ENCODE data around the gene HCK.
"Not testable (repeated sequence)": the region's sequence is repeated elsewhere in the genome, so short reads cannot be mapped to it uniquely, and the experiment has no call there.

The HCK gene

DNA sequence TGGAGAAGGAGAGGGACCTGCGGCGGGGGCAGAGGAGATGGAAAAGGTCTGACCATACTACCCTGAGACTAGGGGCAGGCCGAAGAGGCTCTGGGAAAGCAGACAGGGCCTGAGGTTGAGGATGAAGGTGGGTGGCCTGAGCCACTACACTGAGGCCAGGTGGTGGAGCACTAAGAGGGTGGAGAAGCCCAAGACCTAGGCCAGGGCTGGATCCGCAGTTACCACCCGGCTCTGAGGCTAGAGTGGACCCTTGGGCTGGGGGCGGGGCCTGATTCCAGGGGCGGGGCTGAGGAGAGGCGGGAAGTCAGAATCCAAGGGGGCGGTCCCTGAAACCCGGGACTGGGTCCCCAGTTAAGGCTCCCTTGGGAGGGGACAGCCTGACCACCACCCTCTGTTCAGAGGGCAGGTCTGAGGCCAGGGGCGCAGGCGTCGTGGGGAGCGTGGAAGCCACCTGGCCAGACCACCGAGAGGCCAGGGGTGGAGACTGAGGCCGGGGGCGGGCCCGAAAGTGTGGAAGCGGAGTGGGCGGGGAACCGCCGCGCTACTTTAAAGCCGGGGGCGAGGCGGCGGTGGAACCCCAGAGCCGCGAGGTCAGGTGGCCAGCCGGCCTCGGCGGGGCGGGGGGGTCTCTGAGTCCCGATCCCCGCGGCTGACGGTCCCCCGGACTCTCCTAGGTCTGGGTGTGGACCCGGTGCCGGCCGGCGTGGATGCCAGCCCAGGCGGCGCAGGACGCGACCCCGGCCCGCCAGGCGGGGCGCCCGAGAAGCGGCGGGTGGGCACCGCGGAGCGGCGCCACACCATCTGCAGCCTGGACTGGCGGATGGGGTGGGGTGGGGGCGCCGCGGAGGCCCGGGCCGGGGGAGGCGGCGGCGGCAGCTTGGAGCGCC is 33.5 kb upstream of the HCK start:
- H3K36me3 Mint-ChIP-seq (ENCODE audit: insufficient read depth), result no peaks in the 10 kb centered on the region
- DNase-seq, result peak; percentile 15 to 29 (median 19)
- H3K4me1 Mint-ChIP-seq (ENCODE audit: low read depth in 2 of 2), result peaks cover 17 to 19% of the 10 kb centered on the region in 2 donors
- no peak overlapping the region for H3K27ac Mint-ChIP-seq
- peaks cover 84 to 94% of the 10 kb centered on the region in 2 donors for H3K27me3 Mint-ChIP-seq
- peak overlapping the region; percentile 84 to 89 for H3K4me3 Mint-ChIP-seq
- H3K9me3 Mint-ChIP-seq, result no peaks in the 10 kb centered on the region
- peak; percentile 48 for ATAC-seq (replicated peaks)

DNA sequence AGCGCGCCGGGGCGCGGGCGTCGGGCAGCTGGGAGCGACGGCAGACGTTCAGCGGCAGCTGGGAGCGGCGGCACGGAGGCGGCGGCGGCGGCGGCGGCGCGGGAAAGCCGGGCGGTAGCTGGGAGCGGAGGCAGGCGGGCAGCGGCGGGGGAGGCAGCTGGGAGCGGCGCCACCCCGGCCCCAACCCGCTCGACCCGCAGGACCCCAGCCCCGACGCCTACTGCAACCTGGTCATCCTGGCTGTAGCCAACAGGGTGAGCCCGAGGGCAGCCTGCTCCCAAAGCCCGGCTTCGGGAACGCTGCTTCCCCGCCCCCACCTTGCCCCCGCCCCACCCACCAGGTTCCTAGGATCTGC is 32.9 kb upstream of the HCK start:
- no peak for DNase-seq
- Mint-ChIP-seq H3K9me3 (no peaks in the 10 kb centered on the region), H3K4me3 (peak overlapping the region; percentile 93), H3K36me3 (ENCODE audit: insufficient read depth) (no peaks in the 10 kb centered on the region), H3K27me3 (peaks cover 86 to 100% of the 10 kb centered on the region in 2 donors), H3K27ac (peak overlapping the region in 1 of 2 donors; percentile 81), H3K4me1 (ENCODE audit: low read depth in 2 of 2) (peaks cover 17 to 19% of the 10 kb centered on the region in 2 donors)
- ATAC-seq (replicated peaks), result no peak

DNA sequence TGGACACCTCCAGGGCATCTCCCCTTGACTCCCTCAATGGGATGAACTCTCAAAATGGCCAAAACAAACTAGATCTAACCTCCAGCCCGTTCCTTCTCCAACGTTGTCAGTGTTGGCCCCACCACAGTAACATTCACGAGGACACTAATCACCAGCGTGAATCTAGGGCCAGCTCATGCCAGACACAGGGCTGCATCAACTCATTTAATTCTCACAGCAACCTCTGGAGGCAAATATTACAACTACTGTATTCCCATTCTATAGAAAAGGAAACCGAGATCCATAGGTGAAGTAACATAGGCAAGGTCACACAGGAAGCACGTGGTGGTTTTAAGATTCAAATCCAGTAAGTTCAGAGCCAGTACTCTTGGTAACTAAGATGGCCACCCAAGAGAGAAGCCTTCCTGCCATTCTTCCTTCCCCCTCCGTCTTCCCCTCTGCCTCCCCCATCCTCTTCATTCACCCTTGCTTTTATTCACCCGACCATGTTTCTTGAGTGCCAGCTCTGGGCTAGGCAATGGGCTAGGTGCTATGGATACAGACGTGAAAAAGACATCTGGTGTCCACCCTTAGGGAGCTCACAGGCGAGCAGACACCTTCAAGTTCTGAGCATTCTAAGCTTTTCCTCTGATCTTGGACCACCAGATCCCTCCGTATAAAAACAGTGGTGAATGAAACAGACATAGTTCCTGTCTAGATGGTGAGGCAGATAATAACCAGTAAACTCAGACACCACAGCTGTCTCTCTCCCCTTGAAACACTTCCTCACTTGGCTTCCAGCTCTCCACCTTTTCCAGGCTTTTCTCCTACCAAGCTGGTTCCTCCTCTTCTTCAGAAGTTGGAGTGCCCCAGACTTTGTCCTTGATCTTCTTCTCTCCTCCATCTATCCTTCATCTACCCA is 32.2 kb upstream of the HCK start:
- no peak for DNase-seq
- H3K9me3 Mint-ChIP-seq, result no peaks in the 10 kb centered on the region
- H3K4me3 Mint-ChIP-seq, result peak overlapping the region; percentile 93
- H3K4me1 Mint-ChIP-seq (ENCODE audit: low read depth in 2 of 2), result peaks cover 17 to 19% of the 10 kb centered on the region in 2 donors
- H3K36me3 Mint-ChIP-seq (ENCODE audit: insufficient read depth), result no peaks in the 10 kb centered on the region
- peak overlapping the region in 1 of 2 donors; percentile 81 for H3K27ac Mint-ChIP-seq
- ATAC-seq (replicated peaks), result peak; percentile 41
- H3K27me3 Mint-ChIP-seq, result peaks cover 88 to 100% of the 10 kb centered on the region in 2 donors

DNA sequence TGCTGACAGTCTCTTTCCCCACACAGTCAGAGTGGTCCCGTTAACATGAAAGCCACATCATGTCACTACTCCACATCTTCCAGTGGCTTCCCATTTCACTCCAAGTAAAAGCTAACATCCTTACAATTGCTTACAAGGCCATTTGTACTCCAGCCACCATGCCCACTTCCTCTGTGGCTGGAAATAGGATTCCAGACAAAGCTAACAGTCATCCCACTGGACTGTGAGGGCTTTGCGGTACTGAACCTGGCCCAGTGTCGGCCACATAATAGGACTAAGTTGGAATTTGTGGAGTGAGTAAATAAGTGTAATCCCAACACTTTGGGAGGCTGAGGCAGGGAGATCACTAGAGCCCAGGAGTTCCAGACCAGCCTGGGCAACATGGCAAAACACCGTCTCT is 31.0 kb upstream of the HCK start:
- Mint-ChIP-seq H3K27ac (no peak overlapping the region), H3K36me3 (ENCODE audit: insufficient read depth) (no peaks in the 10 kb centered on the region), H3K9me3 (no peaks in the 10 kb centered on the region), H3K4me1 (ENCODE audit: low read depth in 2 of 2) (peaks cover 17 to 19% of the 10 kb centered on the region in 2 donors), H3K27me3 (peaks cover 87 to 100% of the 10 kb centered on the region in 2 donors), H3K4me3 (no peak overlapping the region)
- DNase-seq, result no peak
- no peak for ATAC-seq (replicated peaks)

DNA sequence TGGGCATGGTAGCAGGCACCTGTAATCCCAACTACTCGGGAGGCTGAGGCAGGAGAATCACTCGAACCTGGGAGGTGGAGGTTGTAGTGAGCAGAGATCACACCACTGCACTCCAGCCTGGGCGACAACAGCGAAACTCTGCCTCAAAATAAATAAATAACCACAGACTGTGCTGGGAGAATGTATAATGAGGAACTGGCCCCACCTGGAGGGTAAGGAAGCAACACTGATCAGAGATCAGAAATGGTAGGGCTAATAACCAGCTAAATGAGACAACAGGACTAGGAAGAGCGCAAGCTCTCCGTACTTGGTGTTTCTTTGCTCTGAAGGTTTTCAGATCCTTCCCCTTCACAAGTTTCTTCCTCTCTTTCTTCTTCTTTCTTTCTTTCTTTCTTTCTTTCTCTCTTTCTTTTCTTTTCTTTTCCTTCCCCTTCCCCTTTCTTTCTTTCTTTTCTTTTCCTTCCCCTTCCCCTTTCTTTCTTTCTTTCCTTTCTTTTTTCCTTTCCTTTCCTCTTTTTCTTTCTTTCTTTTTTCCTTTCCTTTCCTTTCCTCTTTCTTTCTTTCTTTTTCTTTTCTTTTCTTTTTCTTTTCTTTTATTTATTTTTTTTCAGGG is 27.3 kb upstream of the HCK start:
- no peaks in the 10 kb centered on the region for H3K9me3 Mint-ChIP-seq
- no peak overlapping the region for H3K27ac Mint-ChIP-seq
- H3K36me3 Mint-ChIP-seq (ENCODE audit: insufficient read depth), result no peaks in the 10 kb centered on the region
- peaks cover 57 to 88% of the 10 kb centered on the region in 2 donors for H3K27me3 Mint-ChIP-seq
- no peak for ATAC-seq (replicated peaks)
- peaks cover 6 to 7% of the 10 kb centered on the region in 2 donors for H3K4me1 Mint-ChIP-seq (ENCODE audit: low read depth in 2 of 2)
- DNase-seq, result no peak
- H3K4me3 Mint-ChIP-seq, result no peak overlapping the region

DNA sequence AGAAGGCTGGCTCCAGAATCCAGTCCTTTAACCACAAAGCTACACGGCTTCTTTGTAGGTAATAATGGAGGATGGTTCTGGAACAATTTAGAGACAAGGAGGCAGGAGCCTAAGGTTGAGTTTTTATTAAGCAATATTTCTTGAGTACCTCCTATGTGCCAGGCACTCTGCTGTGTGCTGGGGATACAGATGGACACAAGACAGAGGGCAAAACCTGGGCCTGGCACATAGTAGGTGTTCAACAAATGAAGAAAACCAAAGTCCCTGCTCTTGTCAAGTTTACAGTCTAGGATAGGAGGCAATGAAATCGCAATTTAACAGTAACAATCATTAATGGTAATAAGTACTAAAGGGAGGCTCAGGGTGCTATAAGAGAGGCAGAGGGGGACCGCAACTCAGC is 24.4 kb upstream of the HCK start:
- Mint-ChIP-seq H3K36me3 (ENCODE audit: insufficient read depth) (no peaks in the 10 kb centered on the region), H3K27ac (no peak overlapping the region), H3K4me1 (ENCODE audit: low read depth in 2 of 2) (peaks cover 0 to 1% of the 10 kb centered on the region in 2 donors), H3K27me3 (peaks cover 33 to 60% of the 10 kb centered on the region in 2 donors), H3K9me3 (no peaks in the 10 kb centered on the region), H3K4me3 (no peak overlapping the region)
- ATAC-seq (replicated peaks), result no peak
- no peak for DNase-seq

DNA sequence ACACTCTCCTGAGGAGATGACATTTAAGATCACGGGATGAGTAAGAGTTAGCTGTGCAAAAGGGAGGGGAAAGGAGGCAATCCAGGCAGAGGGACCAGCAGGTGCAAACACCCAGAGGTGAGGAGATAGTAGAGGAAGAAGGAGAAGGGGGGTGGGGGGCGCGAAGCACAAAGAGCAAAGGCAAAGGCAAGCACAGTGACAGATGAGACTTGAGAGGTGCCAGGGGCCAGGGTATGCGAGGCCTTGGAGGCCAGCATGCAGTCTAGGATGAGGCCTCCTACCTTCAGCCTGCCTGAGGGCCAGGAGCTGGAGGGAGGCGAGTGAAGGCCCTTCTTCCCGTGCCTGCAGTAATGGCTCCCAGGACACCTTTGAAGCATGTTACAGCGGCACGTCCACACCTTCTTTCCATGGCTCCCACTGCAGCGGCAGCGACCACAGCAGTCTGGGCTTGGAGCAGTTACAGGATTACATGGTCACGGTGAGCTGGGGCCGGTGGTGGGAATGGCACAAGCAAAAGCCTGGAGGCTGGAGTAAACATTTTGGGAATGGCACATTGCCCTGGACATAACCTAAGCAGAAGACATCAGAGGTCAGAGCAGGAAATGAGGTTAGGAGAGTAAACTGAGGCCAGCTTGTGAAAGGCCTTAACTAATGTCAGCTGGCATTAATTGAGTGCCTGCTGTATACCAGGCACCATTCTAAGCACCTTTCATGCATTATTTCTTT is 23.2 kb upstream of the HCK start:
- no peaks in the 10 kb centered on the region for H3K9me3 Mint-ChIP-seq
- H3K27ac Mint-ChIP-seq, result no peak overlapping the region
- H3K27me3 Mint-ChIP-seq, result peaks cover 29 to 56% of the 10 kb centered on the region in 2 donors
- no peak overlapping the region for H3K4me3 Mint-ChIP-seq
- H3K4me1 Mint-ChIP-seq (ENCODE audit: low read depth in 2 of 2), result peaks cover 0 to 1% of the 10 kb centered on the region in 2 donors
- no peak for ATAC-seq (replicated peaks)
- no peak for DNase-seq
- no peaks in the 10 kb centered on the region for H3K36me3 Mint-ChIP-seq (ENCODE audit: insufficient read depth)

DNA sequence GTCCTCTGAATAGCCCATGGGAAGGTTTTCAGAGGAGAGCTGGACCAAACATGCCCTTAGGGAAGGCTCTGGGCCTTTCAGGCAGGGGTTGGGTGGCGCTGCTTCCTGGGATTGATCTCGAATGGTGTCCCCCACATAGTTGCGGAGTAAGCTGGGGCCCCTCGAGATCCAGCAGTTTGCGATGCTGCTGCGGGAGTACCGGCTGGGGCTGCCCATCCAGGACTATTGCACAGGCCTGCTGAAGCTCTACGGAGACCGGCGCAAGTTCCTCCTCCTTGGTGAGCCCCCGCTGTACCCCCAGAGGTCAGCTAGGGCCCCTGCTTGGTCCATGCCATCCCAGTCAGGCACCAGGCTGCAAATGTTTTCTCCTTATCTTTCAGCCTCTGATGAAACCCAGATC is 22.5 kb upstream of the HCK start:
- H3K9me3 Mint-ChIP-seq, result no peaks in the 10 kb centered on the region
- ATAC-seq (replicated peaks), result no peak
- peaks cover 0 to 1% of the 10 kb centered on the region in 2 donors for H3K4me1 Mint-ChIP-seq (ENCODE audit: low read depth in 2 of 2)
- H3K27ac Mint-ChIP-seq, result no peak overlapping the region
- H3K4me3 Mint-ChIP-seq, result peak overlapping the region in 1 of 2 donors; percentile 28
- peaks cover 25 to 53% of the 10 kb centered on the region in 2 donors for H3K27me3 Mint-ChIP-seq
- no peak for DNase-seq
- H3K36me3 Mint-ChIP-seq (ENCODE audit: insufficient read depth), result no peaks in the 10 kb centered on the region

DNA sequence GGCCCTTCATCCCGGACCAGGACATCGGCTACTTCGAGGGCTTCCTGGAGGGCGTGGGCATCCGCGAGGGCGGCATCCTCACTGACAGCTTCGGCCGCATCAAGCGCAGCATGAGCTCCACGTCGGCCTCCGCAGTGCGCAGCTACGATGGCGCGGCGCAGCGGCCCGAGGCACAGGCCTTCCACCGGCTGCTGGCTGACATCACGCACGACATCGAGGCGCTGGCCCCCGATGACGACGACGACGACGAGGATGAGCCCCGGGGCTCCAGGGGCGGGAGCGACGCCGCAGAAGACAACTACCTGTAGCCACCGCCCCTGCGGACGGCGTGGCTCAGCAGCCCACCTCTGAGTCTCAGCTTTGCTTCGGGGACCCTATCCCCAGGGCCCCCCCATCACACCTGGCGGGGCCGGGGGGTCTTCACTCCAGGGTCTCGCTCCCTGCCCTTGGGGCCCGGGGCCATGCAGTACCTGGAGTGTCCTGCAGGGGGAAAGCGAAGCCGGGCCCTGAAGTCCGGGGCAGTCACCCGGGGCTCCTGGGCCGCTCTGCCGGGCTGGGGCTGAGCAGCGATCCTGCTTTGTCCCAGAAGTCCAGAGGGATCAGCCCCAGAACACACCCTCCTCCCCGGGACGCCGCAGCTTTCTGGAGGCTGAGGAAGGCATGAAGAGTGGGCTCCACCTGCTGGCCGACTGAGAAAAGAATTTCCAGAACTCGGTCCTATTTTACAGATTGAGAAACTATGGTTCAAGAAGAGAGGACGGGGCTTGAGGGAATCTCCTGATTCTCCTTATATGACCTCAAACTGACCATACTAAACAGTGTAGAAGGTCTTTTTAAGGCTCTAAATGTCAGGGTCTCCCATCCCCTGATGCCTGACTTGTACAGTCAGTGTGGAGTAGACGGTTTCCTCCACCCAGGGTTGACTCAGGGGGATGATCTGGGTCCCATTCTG is 20.8 kb upstream of the HCK start:
- peak overlapping the region; percentile 35 to 50 for H3K4me3 Mint-ChIP-seq
- peak; percentile 45 to 56 (median 46) for DNase-seq

GRCh38 chr20:32033316-32033715 is 18.7 kb upstream of the HCK start:
- H3K4me1 Mint-ChIP-seq (ENCODE audit: low read depth in 2 of 2), result peaks cover 0 to 1% of the 10 kb centered on the region in 2 donors
- H3K27ac Mint-ChIP-seq, result no peak overlapping the region
- H3K27me3 Mint-ChIP-seq, result peaks cover 50 to 62% of the 10 kb centered on the region in 2 donors

More for the DNA sequence above, 20.8 kb upstream of the HCK start:
- H3K27me3 Mint-ChIP-seq, result peaks cover 29 to 53% of the 10 kb centered on the region in 2 donors
- no peak overlapping the region for H3K27ac Mint-ChIP-seq
- no peaks in the 10 kb centered on the region for H3K9me3 Mint-ChIP-seq
- no peaks in the 10 kb centered on the region for H3K36me3 Mint-ChIP-seq (ENCODE audit: insufficient read depth)
- ATAC-seq (replicated peaks), result peak; percentile 71
- H3K4me1 Mint-ChIP-seq (ENCODE audit: low read depth in 2 of 2), result peaks cover 0 to 1% of the 10 kb centered on the region in 2 donors

GRCh38 chr20:32033721-32034120 is 18.3 kb upstream of the HCK start:
- H3K36me3 Mint-ChIP-seq (ENCODE audit: insufficient read depth); H3K4me3 Mint-ChIP-seq; H3K4me1 Mint-ChIP-seq (ENCODE audit: low read depth in 2 of 2); H3K27ac Mint-ChIP-seq; ATAC-seq (replicated peaks); DNase-seq; H3K9me3 Mint-ChIP-seq: not testable (repeated sequence)
- peaks cover 53 to 58% of the 10 kb centered on the region in 2 donors for H3K27me3 Mint-ChIP-seq

More at GRCh38 chr20:32033316-32033715, 18.7 kb upstream of the HCK start:
- Mint-ChIP-seq H3K9me3 (no peaks in the 10 kb centered on the region), H3K4me3 (no peak overlapping the region), H3K36me3 (ENCODE audit: insufficient read depth) (no peaks in the 10 kb centered on the region)
- ATAC-seq (replicated peaks) (no peak), DNase-seq (no peak)
